Gastroesophageal sphincter (tissue), 4 donors: ENCODE measurements around the gene YWHAH. TPM values are rescaled to one million over a fixed set of nuclear protein-coding genes. Genes with fewer than 3 reads are reported as not detected.

Source experiments
- ATAC-seq: fragments of 150-250 bp; one replicate; pipeline ENCODE4 v1.9.1; 2016; ENCODE audit warnings: mild to moderate bottlenecking, moderate library complexity
- H3K27ac ChIP-seq, 4 donors: fragments of 200-600 bp; sonication (generic) in 3 of 4; 1 replicate in 3 of 4; 2 replicates in 1 of 4; pipeline ENCODE4 v1.5.1; 2016 to 2019
- H3K27me3 ChIP-seq: fragments of 200-600 bp; sonication (generic); one replicate; pipeline ENCODE4 v1.5.1; 2019
- H3K36me3 ChIP-seq, 2 donors: fragments of 200-600 bp; sonication (generic); one replicate each; pipeline ENCODE4 v1.5.1; 2019; ENCODE audit warnings: control low read depth in 1 of 2
- H3K4me1 ChIP-seq, 3 donors: fragments of 200-600 bp; sonication (generic); 1 replicate in 2 of 3; 2 replicates in 1 of 3; pipeline ENCODE4 v1.5.1; 2016 to 2019; ENCODE audit warnings: control low read depth in 2 of 3
- H3K4me3 ChIP-seq, 2 donors: fragments of 200-600 bp; sonication (generic); one replicate each; pipeline ENCODE4 v1.5.1; 2019; ENCODE audit warnings: mild to moderate bottlenecking in 1 of 2, moderate library complexity in 1 of 2
- H3K9me3 ChIP-seq, 3 donors: fragments of 200-600 bp; sonication (generic); one replicate each; pipeline ENCODE4 v1.5.1; 2017 to 2019; ENCODE audit warnings: control low read depth in 2 of 3
- CTCF ChIP-seq, 4 experiments: fragments of 200-600 bp in 2 of 4; fragments of 450-650 bp in 2 of 4; sonication (generic) in 1 of 4; IDR thresholded peaks; one replicate each; pipeline ENCODE4 v1.5.1; 2017 to 2019; ENCODE audit warnings: antibody characterized with exemption in 4 of 4, mild to moderate bottlenecking in 2 of 4, moderate library complexity in 2 of 4
- EP300 ChIP-seq: sonication (generic); formaldehyde crosslinking; IDR thresholded peaks from one replicate; pipeline ENCODE4 v1.6.1; 2017; ENCODE audit warnings: antibody characterized with exemption, mild to moderate bottlenecking
- POLR2A ChIP-seq, 2 donors: fragments of 450-650 bp; IDR thresholded peaks; one replicate each; pipeline ENCODE4 v1.6.1; 2017; ENCODE audit warnings: antibody characterized with exemption in 2 of 2, mild to moderate bottlenecking in 2 of 2, moderate library complexity in 1 of 2
- POLR2AphosphoS5 ChIP-seq: sonication (generic); formaldehyde crosslinking; IDR thresholded peaks from one replicate; pipeline ENCODE4 v1.6.1; 2017; ENCODE audit warnings: antibody characterized with exemption
- WGBS, 2 donors: methylation state at CpG; one replicate each; pipeline ENCODE4 v1.1.5; 2018; ENCODE audit warnings: low coverage in 1 of 2; 5-methylcytosine and 5-hydroxymethylcytosine counted together
- total RNA-seq, 4 donors: library from RNA; depleted of rRNA; stranded (reverse); fragments of >200 nt; gene quantifications; one replicate each; pipeline ENCODE4 v1.1.0, GENCODE V29; 2016

YWHAH gene
- total RNA-seq, 4 donors from 2014 or later, result 127 to 263 (median 169) TPM

GRCh38 chr22:31983911-31984656 lies 39.7 kb downstream of the YWHAH start:
- WGBS, 2 donors, result 38 to 75% methylated on average over 2 of the region's 6 CpGs
- Histone ChIP-seq H3K9me3 (no peaks in the 10 kb centered on the region), H3K27ac (no peak overlapping the region), H3K36me3 (no peaks in the 10 kb centered on the region), H3K27me3 (peaks cover 7% of the 10 kb centered on the region), H3K4me1 (no peaks in the 10 kb centered on the region), H3K4me3 (no peak overlapping the region)
- TF ChIP-seq POLR2A (IDR thresholded peaks at IDR 0.05) (no peak), EP300 (no peak), CTCF (IDR thresholded peaks at IDR 0.05) (no peak), POLR2AphosphoS5 (no peak)
- no peak for ATAC-seq

DNA sequence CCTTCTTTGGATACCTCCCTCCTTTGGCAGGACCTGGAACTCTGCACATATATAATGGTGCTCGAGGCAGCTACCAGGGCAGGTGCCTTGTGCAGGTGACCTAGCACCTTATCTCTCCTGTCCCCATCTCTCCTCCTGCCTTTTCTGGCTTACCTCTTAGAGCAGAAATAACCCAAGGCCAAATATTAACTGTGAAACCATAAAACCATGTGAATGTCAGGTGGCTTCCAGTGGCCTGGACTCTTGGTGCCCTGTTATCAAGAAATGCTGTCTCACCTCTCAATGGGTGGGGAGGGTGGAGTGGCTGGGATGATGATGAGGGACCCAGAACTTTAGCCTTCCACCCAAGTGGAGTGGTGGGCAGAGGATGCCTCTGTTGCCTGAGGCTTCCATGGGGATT lies 42.9 kb downstream of the YWHAH start:
- H3K4me1 ChIP-seq, result no peaks in the 10 kb centered on the region
- peaks cover 19% of the 10 kb centered on the region for H3K27me3 ChIP-seq
- H3K27ac ChIP-seq, result no peak overlapping the region
- WGBS, 2 donors, result 60% methylated on average over 1 of the region's 1 CpG; no CpG with 5 or more reads in 1 of the 2 donors
- ATAC-seq, result no peak
- TF ChIP-seq POLR2AphosphoS5 (no peak), CTCF (IDR thresholded peaks at IDR 0.05) (no peak), EP300 (no peak), POLR2A (IDR thresholded peaks at IDR 0.05) (no peak)
- H3K36me3 ChIP-seq, result no peaks in the 10 kb centered on the region
- H3K9me3 ChIP-seq, result no peaks in the 10 kb centered on the region
- H3K4me3 ChIP-seq, result no peak overlapping the region

- no peak for ATAC-seq
- 64 to 90% methylated on average over 1 to 2 of the region's 4 CpGs for WGBS, 2 donors
- Histone ChIP-seq H3K9me3 (no peaks in the 10 kb centered on the region), H3K27me3 (peaks cover 19% of the 10 kb centered on the region), H3K4me3 (no peak overlapping the region), H3K4me1 (no peaks in the 10 kb centered on the region), H3K27ac (no peak overlapping the region), H3K36me3 (no peaks in the 10 kb centered on the region)
- TF ChIP-seq POLR2AphosphoS5 (no peak), EP300 (no peak), POLR2A (IDR thresholded peaks at IDR 0.05) (no peak), CTCF (IDR thresholded peaks at IDR 0.05) (no peak)
These were observed 46.9 kb downstream of the YWHAH start for GRCh38 chr22:31991102-31991839.

GRCh38 chr22:31995046-31995445 lies 50.7 kb downstream of the YWHAH start:
- no peaks in the 10 kb centered on the region for H3K36me3 ChIP-seq
- no peaks in the 10 kb centered on the region for H3K4me1 ChIP-seq
- no peak overlapping the region for H3K4me3 ChIP-seq
- no peak overlapping the region for H3K27ac ChIP-seq
- no peak for ATAC-seq
- peaks cover 40% of the 10 kb centered on the region for H3K27me3 ChIP-seq
- 72 to 75% methylated on average over 1 to 3 of the region's 3 CpGs for WGBS, 2 donors
- H3K9me3 ChIP-seq, result no peaks in the 10 kb centered on the region
- TF ChIP-seq POLR2A (IDR thresholded peaks at IDR 0.05), result no peak
- no peak for TF ChIP-seq POLR2AphosphoS5
- no peak for TF ChIP-seq EP300
- TF ChIP-seq CTCF (IDR thresholded peaks at IDR 0.05), result no peak
